Renal cortex interstitium (tissue), 11 donors: ENCODE data around the gene NUP93. TPM values are rescaled to one million over a fixed set of nuclear protein-coding genes. Genes with fewer than 3 reads are reported as not detected.

Experiments
- DNase-seq, 11 donors: peaks; one replicate each; pipeline ENCODE4 v3.0.0-alpha.2; 2013; ENCODE audit warnings: low read depth in 9 of 11, low spot score in 4 of 11; ENCODE audit errors: extremely low read depth in 1 of 11
- polyA plus RNA-seq, 3 donors: library from polyadenylated mRNA; unstranded; fragments of 120-200 nt; gene quantifications; one replicate each; pipeline ENCODE4 v1.2.1, GENCODE V29; 2013; ENCODE audit not compliant: insufficient read length in 3 of 3

NUP93 gene
- polyA plus RNA-seq, 3 donors: 82.7 to 106 (median 89.4) TPM

DNA sequence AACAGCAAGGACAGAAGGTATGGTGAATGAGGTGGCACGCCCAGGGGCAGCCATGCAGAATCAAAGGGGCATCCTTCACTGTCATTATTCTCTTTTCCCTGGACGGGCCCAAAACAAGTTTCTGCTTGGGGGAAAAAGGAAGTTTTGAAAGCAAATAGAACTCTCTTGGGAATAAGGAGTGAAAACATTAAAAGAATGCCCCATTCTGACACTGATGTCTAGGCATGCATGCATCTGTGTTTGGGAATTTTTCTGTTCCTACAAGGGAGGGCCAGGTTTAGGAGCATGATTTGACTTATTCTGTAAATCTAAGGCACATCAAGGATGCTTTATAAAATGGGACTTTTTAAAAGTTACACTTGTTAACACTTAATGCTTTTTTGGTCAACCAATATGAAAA lies 100.7 kb downstream of the NUP93 start:
- no peak for DNase-seq

- no peak for DNase-seq
These were observed 102.8 kb downstream of the NUP93 start for GRCh38 chr16:56832768-56833167.

DNA sequence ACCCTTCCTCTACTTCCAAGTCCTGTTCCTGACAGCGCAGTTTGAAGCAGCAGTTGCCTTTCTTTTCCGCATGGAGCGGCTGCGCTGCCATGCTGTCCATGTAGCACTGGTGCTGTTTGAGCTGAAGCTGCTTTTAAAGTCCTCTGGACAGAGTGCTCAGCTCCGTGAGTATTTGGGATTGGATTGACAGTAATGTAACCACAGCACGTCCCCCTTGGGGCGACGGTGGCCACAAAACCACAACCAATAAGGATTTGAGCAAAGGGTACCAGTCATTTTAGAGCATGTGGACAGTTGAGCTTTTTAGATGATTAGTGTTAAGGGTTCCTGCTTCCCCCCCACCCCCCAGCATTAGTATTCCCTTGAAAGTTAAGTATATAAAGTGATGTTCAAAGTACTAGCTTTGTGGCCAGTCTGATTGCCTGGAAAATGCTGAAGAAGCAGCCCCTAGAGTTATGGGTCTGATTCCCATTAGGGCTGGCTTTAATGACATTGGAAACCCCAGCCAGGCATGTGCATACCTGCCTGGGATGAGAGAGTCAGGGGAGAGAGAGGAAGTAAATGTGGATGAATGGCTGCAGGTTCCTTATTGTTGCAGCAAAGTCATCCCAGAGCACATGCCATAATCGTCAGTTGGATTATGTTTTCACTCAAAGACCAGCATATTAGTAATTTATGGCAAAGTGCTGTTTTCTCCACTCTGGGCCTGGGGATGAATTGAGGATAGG lies 103.5 kb downstream of the NUP93 start:
- no peak for DNase-seq

GRCh38 chr16:56835320-56835719 lies 105.4 kb downstream of the NUP93 start:
- DNase-seq: no peak

DNA sequence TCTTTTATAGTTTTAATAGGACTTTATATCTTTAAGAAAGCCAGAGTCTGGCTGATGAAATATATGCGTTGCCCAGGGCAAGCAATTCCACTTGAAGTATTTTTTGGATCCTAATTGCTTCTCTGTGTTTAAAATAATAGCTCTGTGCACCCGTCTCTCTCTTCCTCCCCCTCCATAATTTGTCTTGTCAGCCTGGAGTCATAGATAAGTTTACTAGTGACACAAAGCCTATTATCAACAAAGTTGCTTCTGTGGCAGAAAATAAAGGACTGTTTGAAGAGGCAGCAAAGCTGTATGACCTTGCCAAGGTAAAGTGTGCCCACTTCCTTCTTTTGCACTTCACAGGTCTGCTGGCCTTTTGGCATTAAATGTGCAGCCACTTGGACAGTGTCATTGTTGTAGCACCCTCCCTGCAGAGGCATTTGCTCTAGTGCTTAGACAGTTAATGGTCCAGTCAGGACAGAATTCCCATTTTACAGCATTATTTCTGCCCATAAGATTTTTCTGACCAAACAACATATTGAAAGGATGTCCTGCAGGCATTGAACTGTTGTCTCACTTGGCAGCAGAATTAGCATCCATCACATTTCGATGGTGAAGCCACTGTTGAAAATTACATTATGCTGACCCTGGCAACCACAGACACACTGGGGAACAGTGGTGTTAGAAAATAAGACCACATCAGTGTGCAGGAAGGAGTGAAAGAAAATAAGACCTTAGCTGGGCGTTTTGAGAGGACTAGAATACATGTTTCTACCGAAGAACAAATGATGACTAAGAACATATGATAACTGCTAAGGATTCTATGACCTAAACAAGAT lies 106.7 kb downstream of the NUP93 start:
- no peak for DNase-seq

- DNase-seq: no peak
These were observed 108.9 kb downstream of the NUP93 start for GRCh38 chr16:56838622-56839337.

DNA sequence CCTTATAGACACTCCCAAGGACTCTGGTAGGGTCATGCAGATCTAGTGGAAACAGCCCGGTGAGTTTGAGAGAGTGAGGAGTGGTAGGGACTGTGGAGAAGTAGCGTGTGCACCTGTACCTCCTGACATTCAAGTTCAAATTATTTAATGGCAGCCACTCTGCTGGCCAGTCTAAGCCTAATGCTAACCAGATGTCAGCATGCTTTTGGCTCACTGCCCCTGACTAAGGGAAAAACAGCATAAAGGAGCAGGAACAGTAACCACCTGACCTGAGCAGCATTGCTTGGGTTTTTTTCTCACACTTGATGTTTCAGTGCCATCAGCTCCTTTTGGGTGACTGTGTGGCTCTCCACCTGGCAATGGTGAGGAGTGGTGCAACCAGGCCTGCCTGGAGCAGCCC lies 111.3 kb downstream of the NUP93 start:
- DNase-seq: no peak

- DNase-seq: no peak
These were observed 111.7 kb downstream of the NUP93 start for GRCh38 chr16:56841659-56842058.

DNA sequence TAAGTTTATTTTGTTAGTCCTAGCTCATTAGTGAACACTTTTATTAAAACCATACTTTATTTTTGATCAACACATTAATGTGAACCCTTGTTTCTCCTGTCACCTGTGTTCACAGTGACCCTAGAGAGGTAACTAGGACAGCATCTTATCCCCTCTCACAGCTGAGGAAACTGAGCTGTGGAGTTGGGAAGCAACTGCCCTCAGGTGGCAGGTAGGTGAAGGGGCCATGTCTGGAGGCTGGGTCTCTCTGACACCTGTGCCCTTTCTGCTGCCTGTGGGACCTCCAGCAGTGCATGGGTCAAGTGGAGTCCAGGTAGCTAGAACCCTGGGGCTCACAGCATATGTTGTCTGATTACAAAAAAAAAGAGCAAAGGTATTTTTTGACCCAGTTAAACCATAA lies 112.2 kb downstream of the NUP93 start:
- DNase-seq: no peak

DNA sequence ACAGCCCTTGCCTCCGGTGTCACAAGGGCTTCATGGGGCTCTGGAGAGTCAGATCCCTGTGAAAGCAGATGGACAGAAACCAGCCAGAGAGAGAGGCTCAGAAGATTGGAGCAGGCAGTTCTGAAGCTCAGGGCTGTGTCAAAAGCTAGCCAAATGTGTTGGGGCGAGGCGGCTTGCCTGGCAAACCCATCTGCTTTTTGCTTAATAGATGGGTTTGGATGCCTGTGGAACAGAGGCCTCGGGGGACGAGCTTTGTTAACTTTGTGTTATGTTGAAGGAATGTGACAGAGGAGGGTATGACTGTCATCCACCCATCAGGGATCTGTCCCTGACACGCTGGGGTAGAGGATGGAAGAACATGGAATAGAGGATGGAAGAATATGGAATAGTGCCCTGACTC lies 114.1 kb downstream of the NUP93 start:
- DNase-seq: no peak

DNA sequence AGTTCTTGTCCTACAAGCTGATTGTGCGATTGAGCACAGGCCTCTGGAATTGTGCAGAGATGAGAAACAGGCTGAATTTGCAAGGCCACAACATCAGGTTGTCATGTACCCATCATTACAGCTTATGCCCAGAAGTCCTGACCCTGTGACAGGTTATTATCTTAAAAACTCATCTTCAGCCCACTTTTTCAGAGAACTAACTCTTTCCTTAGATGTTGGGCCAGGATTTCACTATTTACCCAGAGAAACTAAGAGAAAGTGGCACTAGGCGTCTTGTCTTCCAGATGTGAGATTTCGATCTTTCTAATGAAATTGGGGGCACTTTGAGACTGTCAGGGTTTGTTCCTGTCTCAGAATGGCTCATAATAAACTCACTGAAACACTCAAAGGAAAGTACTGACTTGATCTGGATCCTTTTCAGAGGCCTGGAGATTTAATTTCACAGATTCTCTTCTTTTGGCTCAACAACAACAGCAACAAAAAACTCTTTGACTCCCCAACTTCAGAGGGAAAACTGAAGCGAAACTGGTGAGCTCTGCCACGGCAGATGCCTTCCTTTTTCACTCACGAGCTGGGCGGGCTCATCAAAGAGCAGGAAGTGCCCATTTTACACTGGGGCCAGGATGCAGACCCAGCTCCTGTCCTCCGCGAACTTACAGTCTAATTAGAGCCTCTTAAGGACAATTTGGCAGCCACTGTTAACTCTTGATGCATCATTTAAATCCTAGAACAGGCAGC lies 117.4 kb downstream of the NUP93 start:
- no peak for DNase-seq

DNA sequence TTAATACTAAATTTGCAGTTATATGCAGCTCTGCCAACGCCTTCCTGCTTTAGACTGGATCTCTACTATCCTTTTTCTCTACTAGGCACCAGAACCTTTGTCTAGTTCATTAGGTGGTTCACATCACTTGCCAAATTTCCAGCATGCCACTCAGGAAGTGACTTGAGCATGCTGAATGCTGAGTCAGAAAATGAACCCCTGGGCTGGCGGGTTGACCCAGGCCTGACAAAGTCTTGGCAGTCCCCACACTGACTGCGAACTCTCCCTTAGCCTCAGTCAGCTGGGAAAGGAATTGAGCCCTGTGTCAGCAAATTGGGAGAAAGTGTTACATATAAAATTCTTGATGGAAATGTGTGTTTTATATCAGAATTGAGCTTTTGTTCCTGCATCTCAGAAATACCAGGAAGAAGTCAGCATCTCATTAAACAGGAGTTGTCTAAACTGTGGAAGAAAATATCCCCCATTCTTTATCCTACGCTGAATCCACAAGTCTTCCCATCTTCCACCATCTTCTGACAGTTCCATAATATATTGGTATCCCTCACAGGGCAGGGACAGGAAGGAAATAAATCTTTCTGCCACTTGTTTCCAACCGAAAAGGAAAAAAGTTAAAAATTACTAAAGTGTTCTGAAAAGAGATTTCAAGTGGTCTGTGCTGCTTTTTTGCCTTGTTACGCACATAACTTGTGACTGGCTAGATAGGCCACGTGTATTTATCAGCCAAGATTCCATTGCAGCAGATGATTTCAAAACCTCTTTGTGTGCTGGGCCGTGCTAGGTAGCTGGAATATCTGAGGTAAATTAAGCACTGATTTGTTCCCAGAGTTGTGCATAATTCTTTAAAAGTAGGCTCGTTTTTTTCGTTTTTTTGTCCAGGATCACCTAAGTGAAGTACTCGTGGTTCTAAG lies 118.4 kb downstream of the NUP93 start:
- no peak for DNase-seq

DNA sequence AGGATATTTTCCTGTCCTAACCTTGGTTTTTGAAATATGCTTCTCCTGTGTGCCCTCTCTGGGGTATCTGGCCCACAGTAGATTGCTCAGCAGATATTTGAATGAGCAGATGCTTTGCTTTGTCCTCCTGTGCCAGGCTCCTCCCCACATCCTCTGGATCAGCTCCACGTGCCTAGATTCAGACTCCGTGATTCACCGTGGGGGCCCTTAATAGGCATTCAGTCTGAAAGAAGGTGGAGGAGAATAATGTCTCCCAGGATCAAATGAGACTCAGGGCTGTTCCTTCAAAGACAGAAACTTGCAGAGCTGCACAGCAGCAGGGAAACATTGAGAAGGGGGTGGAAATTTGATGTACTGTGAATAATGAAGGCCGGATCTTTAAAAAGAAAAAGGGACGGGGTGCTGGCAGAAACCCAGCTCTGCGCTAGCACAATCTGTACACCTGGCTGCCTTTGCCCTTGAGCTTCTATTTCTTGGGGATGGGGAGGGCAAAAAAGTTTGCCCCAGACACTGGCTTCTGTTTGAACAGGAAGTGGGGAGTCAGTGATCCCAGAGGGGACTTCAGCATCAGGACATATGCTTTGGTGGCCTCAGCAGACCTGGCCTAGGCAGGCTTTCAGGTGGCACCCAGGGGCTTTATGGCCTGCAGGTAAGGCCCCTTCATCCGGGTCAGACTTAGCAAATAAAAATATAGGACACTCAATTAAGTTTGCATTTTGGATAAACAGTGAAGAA lies 119.2 kb downstream of the NUP93 start:
- no peak for DNase-seq

DNA sequence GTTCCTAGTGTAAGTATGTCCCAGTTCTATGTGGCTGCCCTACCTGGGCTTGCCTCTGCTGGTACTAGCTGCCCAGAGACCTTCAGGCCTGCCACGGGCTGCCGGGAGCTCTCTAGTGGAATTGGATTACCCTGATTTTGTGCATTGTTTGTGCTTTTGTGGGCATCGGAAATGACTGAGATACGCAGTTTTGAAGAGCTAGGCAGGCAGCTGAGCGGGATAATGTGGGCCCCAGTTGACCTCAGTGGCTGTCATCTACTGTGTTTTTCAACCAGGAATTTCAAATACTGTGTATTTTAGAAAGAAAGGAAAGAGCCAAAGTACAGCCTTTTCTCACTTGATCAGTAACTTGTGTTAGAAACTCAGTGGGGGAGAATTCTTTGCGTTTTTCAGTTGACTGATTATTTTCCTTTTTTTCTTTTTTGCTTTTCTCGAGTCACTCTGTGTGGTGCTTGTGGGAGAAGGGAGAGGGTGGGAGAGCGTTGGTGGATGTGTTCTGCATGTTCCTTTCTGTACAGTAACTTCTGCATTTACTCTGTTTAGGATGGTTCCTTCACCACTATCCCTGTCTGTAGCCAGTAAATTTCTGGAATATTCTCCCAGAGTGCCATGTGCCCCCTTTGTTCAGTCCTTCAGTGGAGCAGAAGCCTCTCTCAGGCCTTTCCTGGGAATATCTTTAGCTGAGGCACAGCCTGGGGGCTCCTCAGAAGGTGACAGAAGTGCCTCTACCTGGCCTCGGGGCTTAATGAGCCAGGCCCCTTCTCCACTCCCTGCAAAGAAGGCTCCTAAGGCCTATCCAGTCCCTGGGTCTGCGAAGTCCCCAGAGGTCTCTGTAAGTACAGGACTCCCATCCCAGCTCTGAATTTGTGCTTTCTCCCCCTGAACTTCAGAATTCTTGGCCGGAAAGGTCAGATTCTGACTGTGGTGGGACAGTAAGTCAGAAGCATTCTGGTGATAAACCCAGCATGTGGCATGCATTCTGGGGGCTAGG lies 120.1 kb downstream of the NUP93 start:
- DNase-seq: no peak

GRCh38 chr16:56851671-56852400 lies 121.9 kb downstream of the NUP93 start:
- no peak for DNase-seq

DNA sequence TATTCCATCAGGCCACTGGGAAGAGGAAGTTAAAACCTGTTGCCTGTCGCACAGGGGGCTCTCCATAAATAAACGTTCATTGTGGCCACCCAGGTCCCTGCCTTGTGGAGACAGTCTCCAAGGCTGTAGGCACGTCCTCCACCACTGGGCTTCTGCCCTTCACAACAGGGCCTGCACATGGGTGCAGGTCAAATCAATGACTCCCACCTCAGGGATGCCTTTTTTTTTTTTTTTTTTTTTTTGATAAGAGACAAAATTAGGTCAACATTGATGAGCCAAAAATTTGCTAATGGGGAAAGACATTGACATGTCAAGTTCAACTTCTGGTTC lies 122.4 kb downstream of the NUP93 start:
- DNase-seq: no peak
